Measurements from ENCODE around the gene RPS6KA2.
A peak's percentile ranks its signal among the peaks of the same experiment; 100 is the strongest.

RPS6KA2 gene

DNA sequence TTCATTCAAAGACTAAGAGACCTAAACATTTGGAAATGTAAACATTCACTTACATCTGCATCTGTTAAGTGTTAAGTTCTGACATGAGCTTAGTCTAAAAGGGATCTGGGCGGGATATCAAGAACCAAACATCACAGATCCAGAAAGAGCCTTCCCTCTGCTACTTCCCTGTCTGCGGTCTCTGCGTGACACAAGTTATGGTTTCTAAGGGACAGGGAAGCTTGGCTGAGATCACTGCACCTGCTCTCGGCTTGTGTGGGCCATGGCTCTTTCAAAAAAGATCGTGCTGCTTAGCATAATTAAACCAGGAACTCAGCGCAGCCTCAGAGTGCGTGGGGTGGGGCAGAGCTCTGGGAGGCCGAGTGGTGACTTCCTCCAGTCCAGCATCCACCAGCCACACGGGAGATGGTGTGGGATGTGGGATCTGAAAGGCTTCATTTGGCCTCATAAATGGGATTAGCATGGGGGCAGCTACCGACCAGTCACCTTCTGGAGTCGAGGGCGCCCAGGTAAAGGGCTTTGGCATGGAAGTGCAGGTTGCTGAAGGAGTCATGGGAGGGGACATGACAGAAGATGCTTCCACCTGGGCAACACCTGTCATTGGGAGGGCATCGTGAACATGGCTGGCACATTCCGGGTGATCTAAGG is 23.9 kb downstream of the RPS6KA2 start:
- Mint-ChIP-seq H3K4me3 (no peak overlapping the region), H3K9me3 (no peaks in the 10 kb centered on the region), H3K4me1 (ENCODE audit: low read depth) (no peaks in the 10 kb centered on the region), H3K36me3 (ENCODE audit: low read depth) (no peaks in the 10 kb centered on the region), H3K27ac (no peak overlapping the region), H3K27me3 (ENCODE audit: low read depth) (no peaks in the 10 kb centered on the region)

GRCh38 chr6:166601956-166602355 is 25.1 kb downstream of the RPS6KA2 start:
- H3K36me3 Mint-ChIP-seq (ENCODE audit: low read depth), result no peaks in the 10 kb centered on the region
- no peak overlapping the region for H3K4me3 Mint-ChIP-seq
- H3K4me1 Mint-ChIP-seq (ENCODE audit: low read depth), result no peaks in the 10 kb centered on the region
- H3K27me3 Mint-ChIP-seq (ENCODE audit: low read depth), result no peaks in the 10 kb centered on the region
- no peaks in the 10 kb centered on the region for H3K9me3 Mint-ChIP-seq
- H3K27ac Mint-ChIP-seq, result no peak overlapping the region

- Mint-ChIP-seq H3K4me3 (no peak overlapping the region), H3K27ac (no peak overlapping the region), H3K4me1 (ENCODE audit: low read depth) (no peaks in the 10 kb centered on the region), H3K27me3 (ENCODE audit: low read depth) (no peaks in the 10 kb centered on the region), H3K9me3 (no peaks in the 10 kb centered on the region), H3K36me3 (ENCODE audit: low read depth) (no peaks in the 10 kb centered on the region)
Observed at GRCh38 chr6:166600931-166601330, 26.1 kb downstream of the RPS6KA2 start.

DNA sequence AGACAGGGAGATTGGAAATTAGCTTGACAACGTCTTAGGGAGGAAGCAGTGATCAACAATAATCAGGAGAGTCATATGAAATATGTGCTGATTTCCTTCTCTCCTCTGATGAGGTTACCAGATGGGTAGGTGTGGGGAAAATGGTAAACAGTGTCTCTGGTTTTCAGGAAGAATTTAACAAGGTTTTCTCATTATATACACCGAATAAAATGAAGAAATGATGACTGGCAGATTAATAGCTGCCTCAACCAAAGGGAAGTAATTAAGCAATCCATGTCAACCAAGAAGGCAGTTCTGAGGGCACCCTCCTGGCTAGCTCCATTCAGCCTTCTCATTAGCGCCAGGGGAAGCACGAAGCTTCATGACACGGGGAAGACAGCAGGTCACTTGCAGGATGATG is 27.8 kb downstream of the RPS6KA2 start:
- Mint-ChIP-seq H3K9me3 (no peaks in the 10 kb centered on the region), H3K27ac (no peak overlapping the region), H3K4me3 (no peak overlapping the region), H3K36me3 (ENCODE audit: low read depth) (no peaks in the 10 kb centered on the region), H3K4me1 (ENCODE audit: low read depth) (no peaks in the 10 kb centered on the region), H3K27me3 (ENCODE audit: low read depth) (no peaks in the 10 kb centered on the region)

DNA sequence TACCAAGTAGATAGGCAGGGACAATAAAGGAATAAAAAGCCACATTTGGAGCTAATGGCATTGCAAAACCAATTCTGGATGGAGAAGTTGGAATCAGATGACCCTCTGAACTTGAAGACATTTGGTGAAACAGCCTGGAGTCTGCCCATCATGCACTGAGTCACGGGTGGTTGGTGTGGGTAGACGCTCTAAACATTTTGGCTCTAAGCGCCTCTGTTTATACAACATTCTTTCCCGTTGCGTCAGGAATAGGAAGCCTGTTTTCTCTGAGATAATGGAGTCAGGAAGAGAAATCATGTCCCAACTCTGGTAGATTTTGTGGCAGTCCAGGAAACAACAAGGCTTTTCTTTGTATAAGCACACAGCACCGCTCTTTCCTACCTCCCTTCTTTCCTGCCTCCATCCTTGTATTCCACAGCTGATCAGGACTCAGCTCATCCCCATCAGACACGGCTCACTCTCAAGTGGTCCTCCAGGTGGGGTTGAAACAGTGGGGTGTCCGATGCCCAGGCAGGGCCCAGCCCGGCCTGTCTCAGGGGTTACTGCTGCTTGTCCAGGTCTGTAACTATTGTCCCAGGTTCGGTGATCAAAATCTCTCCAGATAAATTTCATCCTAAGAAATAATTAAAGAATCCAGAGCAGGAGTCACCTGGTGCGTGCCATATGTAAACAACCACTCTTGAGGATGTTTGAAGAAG is 28.5 kb downstream of the RPS6KA2 start:
- no peaks in the 10 kb centered on the region for H3K36me3 Mint-ChIP-seq (ENCODE audit: low read depth)
- H3K27ac Mint-ChIP-seq, result no peak overlapping the region
- H3K4me1 Mint-ChIP-seq (ENCODE audit: low read depth), result no peaks in the 10 kb centered on the region
- H3K4me3 Mint-ChIP-seq, result no peak overlapping the region
- no peaks in the 10 kb centered on the region for H3K9me3 Mint-ChIP-seq
- H3K27me3 Mint-ChIP-seq (ENCODE audit: low read depth), result no peaks in the 10 kb centered on the region

DNA sequence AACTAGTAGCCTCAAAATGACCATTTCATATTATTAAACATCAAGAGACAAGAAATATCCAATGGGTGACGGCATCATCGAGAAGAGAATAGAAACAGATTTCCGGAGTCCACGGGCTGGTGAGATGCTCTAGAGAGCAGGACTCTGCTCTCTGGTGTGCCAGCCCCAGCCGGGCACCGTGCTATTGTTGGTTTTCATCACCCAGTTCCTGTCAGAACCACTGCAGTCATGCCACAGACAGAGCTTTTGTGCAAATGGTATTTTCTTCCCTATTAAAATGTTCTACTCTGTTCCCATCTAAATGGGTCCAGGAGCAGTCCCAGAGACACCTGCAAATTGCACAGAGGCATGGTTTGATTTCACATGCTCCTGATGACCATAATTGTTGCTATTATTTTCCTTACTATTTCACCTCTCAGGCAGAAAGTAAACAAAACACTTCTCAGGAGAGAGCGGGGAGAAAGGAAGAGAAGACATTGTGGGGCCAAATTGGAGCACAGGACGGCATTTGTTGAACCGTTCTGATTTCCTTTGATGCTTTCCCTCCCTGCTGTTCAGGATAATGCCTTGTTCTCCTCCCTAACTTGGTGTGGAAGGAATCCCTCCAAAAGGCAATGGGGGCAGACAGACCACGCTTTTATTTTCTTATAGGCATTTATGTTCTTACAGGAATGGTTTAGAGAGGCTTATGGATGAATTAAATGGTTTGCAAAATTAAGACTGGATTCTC is 29.2 kb downstream of the RPS6KA2 start:
- H3K4me3 Mint-ChIP-seq, result no peak overlapping the region
- no peaks in the 10 kb centered on the region for H3K36me3 Mint-ChIP-seq (ENCODE audit: low read depth)
- no peaks in the 10 kb centered on the region for H3K9me3 Mint-ChIP-seq
- H3K4me1 Mint-ChIP-seq (ENCODE audit: low read depth), result no peaks in the 10 kb centered on the region
- no peaks in the 10 kb centered on the region for H3K27me3 Mint-ChIP-seq (ENCODE audit: low read depth)
- H3K27ac Mint-ChIP-seq, result no peak overlapping the region

GRCh38 chr6:166596776-166597507 is 30.1 kb downstream of the RPS6KA2 start:
- no peak overlapping the region for H3K27ac Mint-ChIP-seq
- no peaks in the 10 kb centered on the region for H3K36me3 Mint-ChIP-seq (ENCODE audit: low read depth)
- no peak overlapping the region for H3K4me3 Mint-ChIP-seq
- H3K9me3 Mint-ChIP-seq, result no peaks in the 10 kb centered on the region
- H3K4me1 Mint-ChIP-seq (ENCODE audit: low read depth), result no peaks in the 10 kb centered on the region
- H3K27me3 Mint-ChIP-seq (ENCODE audit: low read depth), result no peaks in the 10 kb centered on the region

GRCh38 chr6:166595949-166596348 is 31.1 kb downstream of the RPS6KA2 start:
- H3K9me3 Mint-ChIP-seq, result no peaks in the 10 kb centered on the region
- no peaks in the 10 kb centered on the region for H3K36me3 Mint-ChIP-seq (ENCODE audit: low read depth)
- no peaks in the 10 kb centered on the region for H3K4me1 Mint-ChIP-seq (ENCODE audit: low read depth)
- no peaks in the 10 kb centered on the region for H3K27me3 Mint-ChIP-seq (ENCODE audit: low read depth)
- no peak overlapping the region for H3K27ac Mint-ChIP-seq
- H3K4me3 Mint-ChIP-seq, result no peak overlapping the region

GRCh38 chr6:166595061-166595780 is 31.8 kb downstream of the RPS6KA2 start:
- no peaks in the 10 kb centered on the region for H3K27me3 Mint-ChIP-seq (ENCODE audit: low read depth)
- H3K4me3 Mint-ChIP-seq, result no peak overlapping the region
- H3K4me1 Mint-ChIP-seq (ENCODE audit: low read depth), result no peaks in the 10 kb centered on the region
- H3K36me3 Mint-ChIP-seq (ENCODE audit: low read depth), result no peaks in the 10 kb centered on the region
- no peaks in the 10 kb centered on the region for H3K9me3 Mint-ChIP-seq
- no peak overlapping the region for H3K27ac Mint-ChIP-seq

DNA sequence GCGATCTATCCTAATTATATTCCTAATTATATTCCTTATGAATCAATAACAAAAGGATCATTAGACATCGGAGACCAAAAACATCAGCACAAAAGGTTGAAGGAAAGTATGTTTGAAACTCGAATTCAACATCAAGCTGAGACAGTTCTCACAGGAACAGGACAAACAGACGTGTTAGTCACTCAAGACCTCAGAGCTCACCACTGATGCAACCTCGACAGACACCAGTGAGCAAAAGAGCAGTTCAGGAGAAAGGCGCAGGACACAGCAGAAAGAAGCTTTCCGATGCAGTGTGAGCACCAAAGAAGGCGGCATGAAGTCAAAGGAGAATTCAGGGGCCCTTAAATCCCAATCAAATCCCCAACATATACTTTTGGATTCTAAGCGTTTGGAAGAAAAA is 34.2 kb downstream of the RPS6KA2 start:
- Mint-ChIP-seq H3K27me3 (ENCODE audit: low read depth) (no peaks in the 10 kb centered on the region), H3K4me3 (no peak overlapping the region), H3K4me1 (ENCODE audit: low read depth) (peaks cover 13% of the 10 kb centered on the region), H3K9me3 (no peaks in the 10 kb centered on the region), H3K27ac (peak overlapping the region; percentile 6), H3K36me3 (ENCODE audit: low read depth) (no peaks in the 10 kb centered on the region)

- no peak overlapping the region for H3K27ac Mint-ChIP-seq
- H3K4me1 Mint-ChIP-seq (ENCODE audit: low read depth), result peaks cover 13% of the 10 kb centered on the region
- no peaks in the 10 kb centered on the region for H3K36me3 Mint-ChIP-seq (ENCODE audit: low read depth)
- no peaks in the 10 kb centered on the region for H3K27me3 Mint-ChIP-seq (ENCODE audit: low read depth)
- no peak overlapping the region for H3K4me3 Mint-ChIP-seq
- H3K9me3 Mint-ChIP-seq, result no peaks in the 10 kb centered on the region
Observed at GRCh38 chr6:166591961-166592520, 35.0 kb downstream of the RPS6KA2 start.

GRCh38 chr6:166591026-166591425 is 36.0 kb downstream of the RPS6KA2 start:
- no peaks in the 10 kb centered on the region for H3K27me3 Mint-ChIP-seq (ENCODE audit: low read depth)
- peaks cover 14% of the 10 kb centered on the region for H3K4me1 Mint-ChIP-seq (ENCODE audit: low read depth)

GRCh38 chr6:166589786-166590574 is 37.1 kb downstream of the RPS6KA2 start:
- H3K27me3 Mint-ChIP-seq (ENCODE audit: low read depth), result no peaks in the 10 kb centered on the region
- H3K4me3 Mint-ChIP-seq, result no peak overlapping the region
- no peaks in the 10 kb centered on the region for H3K36me3 Mint-ChIP-seq (ENCODE audit: low read depth)
- H3K27ac Mint-ChIP-seq, result no peak overlapping the region
- H3K4me1 Mint-ChIP-seq (ENCODE audit: low read depth), result peaks cover 14% of the 10 kb centered on the region
- H3K9me3 Mint-ChIP-seq, result no peaks in the 10 kb centered on the region

More at GRCh38 chr6:166591026-166591425, 36.0 kb downstream of the RPS6KA2 start:
- Mint-ChIP-seq H3K36me3 (ENCODE audit: low read depth) (no peaks in the 10 kb centered on the region), H3K9me3 (no peaks in the 10 kb centered on the region), H3K27ac (no peak overlapping the region), H3K4me3 (no peak overlapping the region)
